HepG2 (cell line): ENCODE results near the gene SPACA6. TPM values are rescaled to one million over a fixed set of nuclear protein-coding genes. Genes with fewer than 3 reads are reported as not detected.

Source experiments
- ASH2L ChIP-seq: fragments of 300-600, 200-600 bp; sonication (generic); IDR thresholded peaks from 2 replicates; pipeline ENCODE4 v1.7.0; 2017; ENCODE audit warnings: low read depth, mild to moderate bottlenecking, moderate library complexity, mixed read lengths, low read length; ENCODE audit not compliant: insufficient read length
- ATF2 ChIP-seq: sonication (generic); formaldehyde crosslinking; IDR thresholded peaks from 2 replicates; pipeline ENCODE4 v1.4.0; 2020; ENCODE audit warnings: missing genetic modification reagents
- DDIT3 ChIP-seq: sonication (generic); formaldehyde crosslinking; IDR thresholded peaks from 2 replicates; pipeline ENCODE4 v1.4.0; 2020; ENCODE audit warnings: mild to moderate bottlenecking, missing genetic modification reagents
- IRF2 ChIP-seq: IDR thresholded peaks from 2 replicates; pipeline ENCODE4 v1.6.1; 2018; ENCODE audit warnings: missing genetic modification reagents, missing compliant biosample characterization
- IRF9 ChIP-seq: sonication (generic); formaldehyde crosslinking; IDR thresholded peaks from 2 replicates; pipeline ENCODE4 v1.8.0; 2022; ENCODE audit warnings: missing genetic modification reagents, mild to moderate bottlenecking, borderline replicate concordance
- KDM3A ChIP-seq: IDR thresholded peaks from 2 replicates; pipeline ENCODE4 v1.6.1; 2018; ENCODE audit warnings: low read depth, missing compliant biosample characterization
- MAZ ChIP-seq, 2 experiments: sonication (generic) in 1 of 2; formaldehyde crosslinking in 1 of 2; IDR thresholded peaks; 2 replicates each; pipeline versions ENCODE4 v1.5.0 to v1.6.1; 2012 to 2020; ENCODE audit warnings: low read depth in 2 of 2, mild to moderate bottlenecking in 2 of 2, borderline replicate concordance in 1 of 2, improper control_type of control experiment in 1 of 2, low read length in 1 of 2, missing genetic modification reagents in 1 of 2, moderate library complexity in 1 of 2
- PAXIP1 ChIP-seq: sonication (generic); formaldehyde crosslinking; conservative IDR thresholded peaks from 2 replicates; pipeline ENCODE4 v1.4.0; 2020; ENCODE audit warnings: mild to moderate bottlenecking, missing genetic modification reagents, moderate library complexity
- SP4 ChIP-seq: sonication (generic); formaldehyde crosslinking; IDR thresholded peaks from 2 replicates; pipeline ENCODE4 v1.8.1; 2023; ENCODE audit warnings: mild to moderate bottlenecking, missing genetic modification reagents
- YY1 ChIP-seq: IDR thresholded peaks from 2 replicates; pipeline ENCODE4 v1.6.1; 2011; ENCODE audit warnings: low read length, low read depth, moderate library complexity, mild to moderate bottlenecking; ENCODE audit not compliant: insufficient read depth, insufficient replicate concordance
- ZFX ChIP-seq: sonication (generic); formaldehyde crosslinking; IDR thresholded peaks from 2 replicates; pipeline ENCODE4 v1.4.0; 2020; ENCODE audit warnings: mild to moderate bottlenecking, low read depth, missing genetic modification reagents, moderate library complexity
- ZNF142 ChIP-seq: sonication (generic); formaldehyde crosslinking; IDR thresholded peaks from 2 replicates; pipeline ENCODE4 v1.4.0; 2020; ENCODE audit warnings: missing genetic modification reagents
- ZNF598 ChIP-seq: sonication (generic); formaldehyde crosslinking; IDR thresholded peaks from 2 replicates; pipeline ENCODE4 v1.5.1; 2020; ENCODE audit warnings: mild to moderate bottlenecking, missing genetic modification reagents, borderline replicate concordance
- polyA plus RNA-seq, 8 experiments: library from polyadenylated mRNA; depleted of rRNA in 3 of 8; stranded (reverse) in 7 of 8; unstranded in 1 of 8; fragments of >200 nt; fragmentation: Illumina TruSeq in 4 of 8; extraction: Trizol in 4 of 8; gene quantifications; 2 replicates each; pipeline versions ENCODE4 v1.2.1 to v1.2.3, GENCODE V29; 2011 to 2016; ENCODE audit warnings: low read depth in 4 of 8, missing spikeins in 1 of 8, mixed read lengths in 1 of 8; ENCODE audit not compliant: insufficient read depth in 1 of 8
- total RNA-seq, 5 experiments: library from RNA; depleted of rRNA; stranded (reverse); fragments of >200 nt; fragmentation: Illumina TruSeq; extraction: Trizol; gene quantifications; 2 replicates each; pipeline ENCODE4 v1.2.3, GENCODE V29; 2016; ENCODE audit warnings: low read depth in 1 of 5

SPACA6 gene
- total and polyA plus RNA-seq, 2 of the 13 experiments (the other 11 are each of a cell fraction or from before 2014, with no cell fraction given), result 1.4 to 2.2 TPM

- TF ChIP-seq DDIT3 (CRISPR knock-in tag) (no peak), IRF9 (CRISPR knock-in tag) (0 out of 2 replicates have a peak, but pooled peaks have one; percentile 22), ZFX (CRISPR knock-in tag) (peak; percentile 87), ZNF142 (CRISPR knock-in tag) (no peak), ATF2 (CRISPR knock-in tag) (peak; percentile 33; the same call in 1 of the 2 replicates), ZNF598 (no peak), PAXIP1 (CRISPR knock-in tag) (0 out of 2 replicates have a peak, but pooled peaks have one; percentile 17), YY1 (peak; percentile 25), IRF2 (CRISPR knock-in tag) (peak; percentile 32; the same call in 1 of the 2 replicates), ASH2L (peak; percentile 20), KDM3A (no peak), MAZ (IDR thresholded peaks at IDR 0.05; ENCODE audit: borderline replicate concordance, low read depth, low read length) (peak; percentile 71; the same call in 1 of the 2 replicates), MAZ (CRISPR knock-in tag; IDR thresholded peaks at IDR 0.05; ENCODE audit: low read depth) (no peak), SP4 (CRISPR knock-in tag) (peak; percentile 65)
Observed at GRCh38 chr19:51703575-51704515, 10.7 kb downstream of the SPACA6 start (continued).
